Ishikawa (cell line): Measurements from ENCODE around the gene RRBP1.

Source experiments
- CEBPB ChIP-seq: IDR thresholded peaks from 2 replicates; pipeline ENCODE4 v1.6.1; 2012
- CREB1 ChIP-seq: IDR thresholded peaks from 2 replicates; pipeline ENCODE4 v1.6.1; 2012; ENCODE audit warnings: low read depth
- EGR1 ChIP-seq: IDR thresholded peaks from 2 replicates; pipeline ENCODE4 v1.6.1; 2012
- EP300 ChIP-seq: IDR thresholded peaks from 2 replicates; pipeline ENCODE4 v1.6.1; 2012; ENCODE audit warnings: borderline replicate concordance
- FOXM1 ChIP-seq: IDR thresholded peaks from 2 replicates; pipeline ENCODE4 v1.6.1; 2012; ENCODE audit warnings: low read depth, borderline replicate concordance
- MAX ChIP-seq: IDR thresholded peaks from 2 replicates; pipeline ENCODE4 v1.6.1; 2012
- NFIC ChIP-seq: IDR thresholded peaks from 2 replicates; pipeline ENCODE4 v1.6.1; 2012
- RAD21 ChIP-seq: IDR thresholded peaks from 2 replicates; pipeline ENCODE4 v1.6.1; 2012; ENCODE audit warnings: low read depth
- REST ChIP-seq: IDR thresholded peaks from 2 replicates; pipeline ENCODE4 v1.6.1; 2012; ENCODE audit warnings: low read depth, mild to moderate bottlenecking
- TAF1 ChIP-seq: IDR thresholded peaks from 2 replicates; pipeline ENCODE4 v1.6.1; 2012; ENCODE audit warnings: low read depth, mild to moderate bottlenecking
- TCF12 ChIP-seq: IDR thresholded peaks from 2 replicates; pipeline ENCODE4 v1.6.1; 2012; ENCODE audit warnings: low read depth
- USF1 ChIP-seq: IDR thresholded peaks from 2 replicates; pipeline ENCODE4 v1.6.1; 2012
- YY1 ChIP-seq: IDR thresholded peaks from 2 replicates; pipeline ENCODE4 v1.6.1; 2012; ENCODE audit warnings: low read depth
- ZBTB7A ChIP-seq: IDR thresholded peaks from 2 replicates; pipeline ENCODE4 v1.6.1; 2012; ENCODE audit warnings: low read depth

- TF ChIP-seq EGR1 (no peak), FOXM1 (no peak), REST (no peak), RAD21 (no peak), YY1 (no peak), MAX (no peak), NFIC (no peak), ZBTB7A (no peak), EP300 (no peak), TAF1 (no peak), CREB1 (no peak), TCF12 (no peak), CEBPB (no peak), USF1 (no peak)
Observed at GRCh38 chr20:17716331-17716730, 34.3 kb upstream of the RRBP1 start.
